GM18499 (cell line): ENCODE data around the gene HBS1L.

Source experiments
- ATAC-seq: cut with Tn5 transposase; IDR thresholded peaks from one replicate; pipeline ENCODE4 v1.9.1; 2021; ENCODE audit warnings: moderate number of reproducible peaks; ENCODE audit not compliant: insufficient read depth, unreplicated experiment

HBS1L gene

DNA sequence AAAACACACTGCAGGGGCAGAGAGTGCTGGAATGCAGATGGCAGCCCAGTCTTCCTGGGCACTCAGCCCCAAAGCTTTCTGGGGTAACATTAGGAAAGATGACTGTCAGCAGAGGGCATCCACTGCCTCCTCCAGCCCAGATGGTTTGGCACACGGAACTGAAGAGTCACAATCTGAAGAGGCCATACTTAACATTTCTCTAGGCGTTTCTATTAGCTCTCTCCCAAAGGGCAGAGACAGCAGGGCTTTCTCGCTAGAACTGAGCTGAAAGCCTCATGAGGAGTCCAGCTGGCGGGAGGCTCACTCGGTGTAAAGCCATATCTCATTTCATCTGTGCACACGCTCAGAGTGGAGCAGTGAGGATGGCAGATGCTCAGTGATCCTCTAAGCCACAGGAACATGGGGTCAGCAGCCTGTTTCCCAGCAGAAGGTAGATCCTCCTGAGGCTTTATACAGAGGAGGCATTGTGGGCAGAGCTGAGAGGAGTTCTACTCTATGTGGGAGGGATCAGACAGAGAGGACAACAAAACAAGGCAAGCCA lies 132.8 kb downstream of the HBS1L start:
- ATAC-seq, result no peak

DNA sequence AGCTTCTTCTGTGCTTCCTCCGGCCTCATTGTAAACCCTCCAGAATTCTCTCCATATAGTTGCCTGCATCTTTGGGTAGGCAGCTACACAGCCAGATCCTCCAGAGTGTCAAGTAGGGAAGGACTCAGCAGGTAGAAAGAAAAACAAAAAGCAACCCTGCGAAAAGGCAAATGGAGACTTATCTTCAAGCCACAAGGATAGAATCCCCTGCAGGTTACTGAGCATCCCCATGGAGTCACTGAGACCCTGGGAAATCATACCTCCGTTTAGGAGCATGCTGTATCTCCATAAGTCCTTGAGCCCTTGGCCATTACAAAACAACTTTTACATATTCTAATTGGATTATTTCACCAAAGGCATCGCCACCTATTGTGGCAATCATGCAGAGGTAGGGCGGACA lies 133.3 kb downstream of the HBS1L start:
- ATAC-seq, result no peak

DNA sequence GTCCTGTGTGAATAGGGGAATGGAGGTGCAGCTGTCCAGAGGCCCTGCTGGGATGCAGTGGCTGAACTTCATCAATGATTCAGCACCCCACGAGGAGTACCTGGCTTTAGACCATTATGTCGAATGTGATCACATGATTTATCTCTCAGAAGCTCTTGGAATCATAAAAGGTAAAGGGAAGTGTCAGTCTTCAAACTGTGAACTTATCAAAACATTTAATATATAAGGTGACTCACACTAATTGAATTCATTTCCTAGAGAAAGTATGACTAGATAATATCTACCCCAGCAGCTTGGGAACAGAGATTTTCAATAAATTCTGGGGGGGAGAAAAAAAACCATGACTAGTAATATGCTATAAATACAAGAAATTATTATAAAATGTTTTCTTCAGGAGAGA lies 134.2 kb downstream of the HBS1L start:
- ATAC-seq, result no peak

DNA sequence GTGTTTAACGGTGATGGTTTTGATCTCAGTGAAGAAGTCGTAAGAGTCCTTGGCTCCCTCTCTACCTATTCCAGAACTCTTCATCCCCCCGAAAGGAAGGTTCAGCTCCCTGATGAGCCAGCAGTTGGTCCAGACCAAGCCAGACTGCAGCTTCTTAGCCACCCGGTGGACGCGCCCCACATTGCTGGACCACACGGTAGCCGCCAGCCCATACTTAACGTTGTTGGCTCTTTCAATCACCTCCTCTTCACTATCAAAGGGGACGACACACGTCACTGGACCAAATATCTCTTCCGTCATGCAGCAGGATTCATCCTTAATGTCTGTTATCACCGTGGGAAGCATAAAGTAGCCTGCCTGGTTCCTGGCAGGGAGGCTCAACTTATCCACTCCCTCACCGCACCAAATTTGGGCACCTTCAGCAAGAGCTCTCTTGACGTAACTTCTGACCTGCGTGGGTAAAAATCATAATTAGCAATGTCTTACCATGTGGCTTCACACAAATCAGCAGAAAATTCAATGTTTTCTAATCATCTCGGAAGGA lies 136.1 kb downstream of the HBS1L start:
- no peak for ATAC-seq

DNA sequence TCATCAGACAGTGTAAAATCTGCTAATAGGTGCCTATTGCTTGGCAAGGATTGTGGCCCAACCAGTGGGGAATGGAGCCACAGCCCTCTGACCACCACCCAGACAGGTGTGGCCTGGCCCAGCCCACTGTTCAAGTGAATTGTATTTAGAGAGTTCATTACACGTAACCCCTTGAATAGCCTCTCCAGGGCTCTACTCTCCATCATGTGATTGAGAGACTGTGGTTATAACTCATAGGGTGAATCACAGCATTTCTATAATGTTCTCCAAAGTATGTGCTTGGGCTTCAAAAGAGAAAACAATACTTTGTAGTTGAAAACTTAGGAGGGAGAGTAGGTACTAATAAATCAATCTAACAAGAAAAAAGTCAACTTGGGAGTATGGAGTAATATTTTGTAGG lies 143.1 kb downstream of the HBS1L start:
- ATAC-seq, result no peak

- no peak for ATAC-seq
Measured at GRCh38 chr6:134910593-134910935, 144.1 kb downstream of the HBS1L start.
